Gastroesophageal sphincter (tissue), 4 donors: ENCODE measurements around the gene SPANXN4. TPM values are rescaled to one million over a fixed set of nuclear protein-coding genes. Genes with fewer than 3 reads are reported as not detected.

Experiments used
- ATAC-seq: fragments of 150-250 bp; one replicate; pipeline ENCODE4 v1.9.1; 2016; ENCODE audit warnings: mild to moderate bottlenecking, moderate library complexity
- H3K27ac ChIP-seq, 4 donors: fragments of 200-600 bp; sonication (generic) in 3 of 4; 1 replicate in 3 of 4; 2 replicates in 1 of 4; pipeline ENCODE4 v1.5.1; 2016 to 2019
- H3K27me3 ChIP-seq: fragments of 200-600 bp; sonication (generic); one replicate; pipeline ENCODE4 v1.5.1; 2019
- H3K36me3 ChIP-seq, 2 donors: fragments of 200-600 bp; sonication (generic); one replicate each; pipeline ENCODE4 v1.5.1; 2019; ENCODE audit warnings: control low read depth in 1 of 2
- H3K4me1 ChIP-seq, 3 donors: fragments of 200-600 bp; sonication (generic); 1 replicate in 2 of 3; 2 replicates in 1 of 3; pipeline ENCODE4 v1.5.1; 2016 to 2019; ENCODE audit warnings: control low read depth in 2 of 3
- H3K4me3 ChIP-seq, 2 donors: fragments of 200-600 bp; sonication (generic); one replicate each; pipeline ENCODE4 v1.5.1; 2019; ENCODE audit warnings: mild to moderate bottlenecking in 1 of 2, moderate library complexity in 1 of 2
- H3K9me3 ChIP-seq, 3 donors: fragments of 200-600 bp; sonication (generic); one replicate each; pipeline ENCODE4 v1.5.1; 2017 to 2019; ENCODE audit warnings: control low read depth in 2 of 3
- CTCF ChIP-seq, 4 experiments: fragments of 200-600 bp in 2 of 4; fragments of 450-650 bp in 2 of 4; sonication (generic) in 1 of 4; IDR thresholded peaks; one replicate each; pipeline ENCODE4 v1.5.1; 2017 to 2019; ENCODE audit warnings: antibody characterized with exemption in 4 of 4, mild to moderate bottlenecking in 2 of 4, moderate library complexity in 2 of 4
- EP300 ChIP-seq: sonication (generic); formaldehyde crosslinking; IDR thresholded peaks from one replicate; pipeline ENCODE4 v1.6.1; 2017; ENCODE audit warnings: antibody characterized with exemption, mild to moderate bottlenecking
- POLR2A ChIP-seq, 2 donors: fragments of 450-650 bp; IDR thresholded peaks; one replicate each; pipeline ENCODE4 v1.6.1; 2017; ENCODE audit warnings: antibody characterized with exemption in 2 of 2, mild to moderate bottlenecking in 2 of 2, moderate library complexity in 1 of 2
- POLR2AphosphoS5 ChIP-seq: sonication (generic); formaldehyde crosslinking; IDR thresholded peaks from one replicate; pipeline ENCODE4 v1.6.1; 2017; ENCODE audit warnings: antibody characterized with exemption
- WGBS, 2 donors: methylation state at CpG; one replicate each; pipeline ENCODE4 v1.1.5; 2018; ENCODE audit warnings: low coverage in 1 of 2; 5-methylcytosine and 5-hydroxymethylcytosine counted together
- total RNA-seq, 4 donors: library from RNA; depleted of rRNA; stranded (reverse); fragments of >200 nt; gene quantifications; one replicate each; pipeline ENCODE4 v1.1.0, GENCODE V29; 2016

The SPANXN4 gene
- total RNA-seq, 4 donors from 2014 or later, result not detected

- H3K27me3 ChIP-seq, result no peaks in the 10 kb centered on the region
- no peaks in the 10 kb centered on the region for H3K36me3 ChIP-seq
- TF ChIP-seq CTCF (IDR thresholded peaks at IDR 0.05) (no peak), EP300 (no peak), POLR2A (IDR thresholded peaks at IDR 0.05) (no peak), POLR2AphosphoS5 (no peak)
- H3K4me3 ChIP-seq, result no peak overlapping the region
- H3K27ac ChIP-seq, result no peak overlapping the region
- 76 to 85% methylated on average over 4 of the region's 8 CpGs for WGBS, 2 donors
- no peaks in the 10 kb centered on the region for H3K4me1 ChIP-seq
- ATAC-seq, result no peak
- H3K9me3 ChIP-seq, result no peaks in the 10 kb centered on the region
These were observed 27.1 kb upstream of the SPANXN4 start for GRCh38 chrX:142998447-142999198.

- Histone ChIP-seq H3K36me3 (no peaks in the 10 kb centered on the region), H3K4me1 (no peaks in the 10 kb centered on the region), H3K27ac (no peak overlapping the region), H3K4me3 (no peak overlapping the region), H3K9me3 (no peaks in the 10 kb centered on the region), H3K27me3 (no peaks in the 10 kb centered on the region)
- TF ChIP-seq EP300 (no peak), POLR2A (IDR thresholded peaks at IDR 0.05) (no peak), CTCF (IDR thresholded peaks at IDR 0.05) (no peak), POLR2AphosphoS5 (no peak)
- no peak for ATAC-seq
- WGBS, 2 donors, result 85 to 97% methylated on average over 3 to 4 of the region's 6 CpGs
These were observed 26.5 kb upstream of the SPANXN4 start for GRCh38 chrX:142999199-142999701.

GRCh38 chrX:143002206-143002605 is 23.5 kb upstream of the SPANXN4 start:
- Histone ChIP-seq H3K4me1 (no peaks in the 10 kb centered on the region), H3K27me3 (no peaks in the 10 kb centered on the region), H3K36me3 (no peaks in the 10 kb centered on the region), H3K4me3 (no peak overlapping the region), H3K9me3 (no peaks in the 10 kb centered on the region), H3K27ac (no peak overlapping the region)
- TF ChIP-seq POLR2AphosphoS5 (no peak), EP300 (no peak), POLR2A (IDR thresholded peaks at IDR 0.05) (no peak), CTCF (IDR thresholded peaks at IDR 0.05) (no peak)
- no peak for ATAC-seq
- WGBS, 2 donors, result 14 to 22% methylated on average over 1 to 2 of the region's 2 CpGs

- Histone ChIP-seq H3K36me3 (no peaks in the 10 kb centered on the region), H3K4me3 (no peak overlapping the region), H3K27ac (no peak overlapping the region), H3K9me3 (no peaks in the 10 kb centered on the region), H3K27me3 (no peaks in the 10 kb centered on the region), H3K4me1 (no peaks in the 10 kb centered on the region)
- 55 to 77% methylated on average over 2 of the region's 2 CpGs for WGBS, 2 donors
- TF ChIP-seq POLR2A (IDR thresholded peaks at IDR 0.05) (no peak), EP300 (no peak), POLR2AphosphoS5 (no peak), CTCF (IDR thresholded peaks at IDR 0.05) (no peak)
- ATAC-seq, result no peak
These were observed 8.5 kb upstream of the SPANXN4 start for GRCh38 chrX:143017272-143017671.

- no peaks in the 10 kb centered on the region for H3K9me3 ChIP-seq
- H3K27ac ChIP-seq, result no peak overlapping the region
- no peaks in the 10 kb centered on the region for H3K27me3 ChIP-seq
- no peaks in the 10 kb centered on the region for H3K4me1 ChIP-seq
- no peak overlapping the region for H3K4me3 ChIP-seq
- TF ChIP-seq POLR2AphosphoS5, result no peak
- TF ChIP-seq CTCF (IDR thresholded peaks at IDR 0.05), result no peak
- TF ChIP-seq EP300, result no peak
- no peak for TF ChIP-seq POLR2A (IDR thresholded peaks at IDR 0.05)
- WGBS, 2 donors, result 11 to 75% methylated on average over 1 to 3 of the region's 6 CpGs
- ATAC-seq, result no peak
- no peaks in the 10 kb centered on the region for H3K36me3 ChIP-seq
These were observed 1.5 kb downstream of the SPANXN4 start for GRCh38 chrX:143027275-143027674.
